ENCODE data around the gene SCYGR2. TPM values are rescaled to one million over a fixed set of nuclear protein-coding genes. Genes with fewer than 3 reads are reported as not detected.

The SCYGR2 gene
- total and polyA plus RNA-seq, 2 of the 8 experiments (the other 6 are each of a cell fraction or from before 2014, with no cell fraction given): not detected

DNA sequence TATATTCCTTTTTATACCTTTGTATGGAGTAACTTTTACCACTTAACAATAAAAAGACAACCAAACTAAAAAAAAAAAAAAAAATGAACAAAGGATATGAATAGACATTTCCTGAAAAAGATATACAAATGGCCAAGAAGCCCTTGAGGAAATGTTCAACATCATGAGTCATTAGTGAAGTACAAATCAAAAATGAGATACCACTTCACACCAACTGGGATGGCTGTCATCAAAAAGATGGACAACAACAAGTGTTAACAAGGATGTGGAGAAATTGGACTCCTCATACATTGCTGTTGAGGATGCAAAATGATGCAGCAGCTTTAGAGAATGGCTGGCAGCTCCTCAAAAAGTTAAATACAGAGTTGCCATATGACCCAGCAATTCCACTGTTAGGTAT is 22.6 kb upstream of the SCYGR2 start (continued):
- TF ChIP-seq MAFK (IDR thresholded peaks at IDR 0.05; ENCODE audit: low read depth, low read length) (no peak), TAF1 (IDR thresholded peaks at IDR 0.05; ENCODE audit: low read depth, low read length) (no peak), TEAD4 (IDR thresholded peaks at IDR 0.05; ENCODE audit: low read depth, low read length) (no peak), SP1 (IDR thresholded peaks at IDR 0.05; ENCODE audit: low read depth, low read length) (no peak)
- TF ChIP-seq, protein P1, sequence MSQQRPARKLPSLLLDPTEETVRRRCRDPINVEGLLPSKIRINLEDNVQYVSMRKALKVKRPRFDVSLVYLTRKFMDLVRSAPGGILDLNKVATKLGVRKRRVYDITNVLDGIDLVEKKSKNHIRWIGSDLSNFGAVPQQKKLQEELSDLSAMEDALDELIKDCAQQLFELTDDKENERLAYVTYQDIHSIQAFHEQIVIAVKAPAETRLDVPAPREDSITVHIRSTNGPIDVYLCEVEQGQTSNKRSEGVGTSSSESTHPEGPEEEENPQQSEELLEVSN (IDR thresholded peaks at IDR 0.05): no peak
